Measurements from ENCODE around the gene CDC34.

CDC34 gene

DNA sequence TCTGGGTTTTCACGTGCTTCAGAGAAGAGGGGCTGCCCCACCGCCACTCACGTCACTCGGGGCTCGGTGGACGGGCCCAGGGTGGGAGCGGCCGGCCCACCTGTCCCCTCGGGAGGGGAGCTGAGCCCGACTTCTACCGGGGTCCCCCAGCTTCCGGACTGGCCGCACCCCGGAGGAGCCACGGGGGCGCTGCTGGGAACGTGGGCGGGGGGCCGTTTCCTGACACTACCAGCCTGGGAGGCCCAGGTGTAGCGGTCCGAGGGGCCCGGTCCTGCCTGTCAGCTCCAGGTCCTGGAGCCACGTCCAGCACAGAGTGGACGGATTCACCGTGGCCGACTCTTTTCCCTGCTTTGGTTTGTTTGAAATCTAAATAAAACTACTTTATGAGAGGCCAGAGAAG is 10.1 kb downstream of the CDC34 start:
- no peak overlapping the region for H3K27ac ChIP-seq
- H3K27me3 ChIP-seq: no peaks in the 10 kb centered on the region
- DNase-seq: no peak
- no peaks in the 10 kb centered on the region for H3K9me3 ChIP-seq
- TF ChIP-seq, protein P1, sequence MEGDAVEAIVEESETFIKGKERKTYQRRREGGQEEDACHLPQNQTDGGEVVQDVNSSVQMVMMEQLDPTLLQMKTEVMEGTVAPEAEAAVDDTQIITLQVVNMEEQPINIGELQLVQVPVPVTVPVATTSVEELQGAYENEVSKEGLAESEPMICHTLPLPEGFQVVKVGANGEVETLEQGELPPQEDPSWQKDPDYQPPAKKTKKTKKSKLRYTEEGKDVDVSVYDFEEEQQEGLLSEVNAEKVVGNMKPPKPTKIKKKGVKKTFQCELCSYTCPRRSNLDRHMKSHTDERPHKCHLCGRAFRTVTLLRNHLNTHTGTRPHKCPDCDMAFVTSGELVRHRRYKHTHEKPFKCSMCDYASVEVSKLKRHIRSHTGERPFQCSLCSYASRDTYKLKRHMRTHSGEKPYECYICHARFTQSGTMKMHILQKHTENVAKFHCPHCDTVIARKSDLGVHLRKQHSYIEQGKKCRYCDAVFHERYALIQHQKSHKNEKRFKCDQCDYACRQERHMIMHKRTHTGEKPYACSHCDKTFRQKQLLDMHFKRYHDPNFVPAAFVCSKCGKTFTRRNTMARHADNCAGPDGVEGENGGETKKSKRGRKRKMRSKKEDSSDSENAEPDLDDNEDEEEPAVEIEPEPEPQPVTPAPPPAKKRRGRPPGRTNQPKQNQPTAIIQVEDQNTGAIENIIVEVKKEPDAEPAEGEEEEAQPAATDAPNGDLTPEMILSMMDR (IDR thresholded peaks at IDR 0.05): no peak
- H3K4me3 ChIP-seq: no peak overlapping the region
- intact Hi-C loops (cut with DNase I; ENCODE audit: low total_unique reads): no loop called here
- peaks cover 42 to 58% (median 51%) of the 10 kb centered on the region in 3 donors for H3K36me3 ChIP-seq
- peaks cover 0 to 7% (median 0%) of the 10 kb centered on the region in 4 donors for H3K4me1 ChIP-seq

- Histone ChIP-seq H3K9me3 (no peaks in the 10 kb centered on the region), H3K4me1 (peaks cover 0 to 7% (median 0%) of the 10 kb centered on the region in 4 donors), H3K4me3 (no peak overlapping the region), H3K36me3 (peaks cover 37 to 52% (median 45%) of the 10 kb centered on the region in 3 donors), H3K27me3 (no peaks in the 10 kb centered on the region), H3K27ac (no peak overlapping the region)
- DNase-seq: no peak
- TF ChIP-seq, protein P1 (IDR thresholded peaks at IDR 0.05): no peak
- intact Hi-C loops (cut with DNase I; ENCODE audit: low total_unique reads): no loop called here
These were observed 10.8 kb downstream of the CDC34 start for GRCh38 chr19:542173-542866.

DNA sequence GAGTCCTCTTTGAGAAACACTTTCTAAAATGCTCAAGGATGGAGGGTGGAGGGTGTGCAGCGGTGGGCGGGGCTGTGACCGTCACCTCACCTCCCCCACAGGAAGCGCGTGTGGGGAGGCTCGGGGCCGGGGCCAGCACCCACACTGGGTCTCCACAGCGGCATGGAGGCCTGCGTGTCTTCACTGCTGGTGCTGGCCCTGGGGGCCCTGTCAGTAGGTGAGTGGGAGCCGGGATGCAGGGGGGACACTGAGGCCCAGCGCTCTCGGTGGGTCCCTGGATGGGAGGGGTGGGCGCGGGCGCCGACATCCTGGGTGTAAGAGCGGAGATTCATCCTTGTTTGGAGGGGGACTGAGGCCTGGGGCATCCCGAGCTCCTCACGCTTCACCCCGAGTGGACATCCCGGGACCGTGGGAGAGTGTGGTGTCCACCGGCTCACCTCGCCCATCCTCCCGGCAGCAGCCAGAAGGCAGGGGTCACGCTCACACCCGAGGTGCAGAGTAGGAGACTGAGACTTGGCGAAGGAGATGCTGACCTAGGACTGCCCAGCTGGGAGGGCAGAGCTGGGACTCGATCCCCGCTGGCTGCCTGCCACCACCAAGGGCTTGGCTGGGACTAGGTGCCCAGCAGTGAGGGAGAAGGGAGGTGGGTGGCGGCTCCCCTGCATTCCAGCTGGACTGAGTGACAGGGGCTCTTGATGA is 12.5 kb downstream of the CDC34 start, which contains the start of gene GZMM:
Gene GZMM (plus strand): TSS at position 144 of the 699 bp plus-strand sequence. CDS start 19 bp downstream, at position 163.
- DNase-seq: no peak
- intact Hi-C loops (cut with DNase I; ENCODE audit: low total_unique reads): no loop called here
- H3K4me3 ChIP-seq: no peak within 1 kb of the TSS
- TF ChIP-seq, protein P1 (IDR thresholded peaks at IDR 0.05): no peak
- H3K27ac ChIP-seq: no peak within 1 kb of the TSS
- H3K9me3 ChIP-seq: no peaks in the 10 kb centered on the region
- H3K27me3 ChIP-seq: peaks cover 0 to 11% of the 10 kb centered on the region in 2 donors
- peaks cover 25 to 36% (median 30%) of the 10 kb centered on the region in 3 donors for H3K36me3 ChIP-seq
- H3K4me1 ChIP-seq: peaks cover 0 to 2% (median 0%) of the 10 kb centered on the region in 4 donors

DNA sequence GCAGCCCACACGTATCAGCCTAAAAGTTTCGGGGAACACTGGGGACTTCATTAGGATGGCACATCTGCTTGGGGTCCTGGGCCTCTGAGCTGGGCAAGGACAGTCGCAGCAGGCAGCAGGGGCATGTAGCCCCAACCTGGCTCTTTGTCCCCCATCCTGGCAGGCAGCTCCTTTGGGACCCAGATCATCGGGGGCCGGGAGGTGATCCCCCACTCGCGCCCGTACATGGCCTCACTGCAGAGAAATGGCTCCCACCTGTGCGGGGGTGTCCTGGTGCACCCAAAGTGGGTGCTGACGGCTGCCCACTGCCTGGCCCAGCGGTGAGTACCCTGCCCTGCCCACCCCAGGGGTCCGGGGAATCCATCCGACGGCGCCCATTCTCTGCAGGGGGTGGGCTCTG is 15.6 kb downstream of the CDC34 start:
- Histone ChIP-seq H3K27ac (no peak overlapping the region), H3K4me3 (no peak overlapping the region), H3K27me3 (peaks cover 0 to 14% of the 10 kb centered on the region in 2 donors), H3K9me3 (no peaks in the 10 kb centered on the region), H3K36me3 (peaks cover 6 to 13% (median 8%) of the 10 kb centered on the region in 3 donors), H3K4me1 (peaks cover 0 to 5% (median 0%) of the 10 kb centered on the region in 4 donors)
- intact Hi-C loops (cut with DNase I; ENCODE audit: low total_unique reads): no loop called here
- DNase-seq: no peak
- TF ChIP-seq, protein P1 (IDR thresholded peaks at IDR 0.05): no peak

DNA sequence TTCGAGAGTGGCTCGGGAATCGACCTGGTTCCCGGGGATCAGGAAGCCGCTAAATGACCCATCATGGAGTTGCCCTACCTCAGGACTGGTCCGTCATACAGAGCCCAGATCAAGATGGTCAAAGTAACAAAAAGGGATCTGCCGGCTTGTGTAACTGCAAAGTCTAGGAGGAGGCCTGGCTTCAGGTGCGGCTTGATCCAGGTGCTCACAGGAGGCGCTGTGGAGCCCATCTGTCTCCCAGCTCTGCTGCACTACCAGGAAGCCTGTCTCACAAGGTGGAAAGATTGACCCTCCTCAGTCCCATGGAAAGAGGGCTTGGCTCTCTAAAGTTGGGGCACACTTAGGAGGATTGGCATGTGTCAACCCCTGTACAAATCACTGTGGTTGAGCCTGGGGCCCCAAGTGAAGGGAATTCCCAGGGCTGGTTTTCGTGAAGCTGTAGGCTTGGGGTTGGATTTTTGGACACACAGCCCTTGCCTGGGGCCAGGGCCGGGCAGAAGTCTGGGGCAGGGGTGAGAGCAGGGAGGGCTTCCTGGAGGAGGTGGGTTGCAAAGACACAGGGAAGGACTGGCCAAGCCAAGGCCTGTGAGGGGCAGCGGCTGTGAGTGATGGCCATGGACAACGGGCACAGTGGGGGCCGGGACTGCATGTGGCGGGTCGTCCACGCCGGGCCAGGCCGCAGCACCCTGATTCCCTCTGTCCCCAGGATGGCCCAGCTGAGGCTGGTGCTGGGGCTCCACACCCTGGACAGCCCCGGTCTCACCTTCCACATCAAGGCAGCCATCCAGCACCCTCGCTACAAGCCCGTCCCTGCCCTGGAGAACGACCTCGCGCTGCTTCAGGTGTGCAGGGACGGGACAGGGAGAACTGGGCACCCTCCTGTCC is 16.5 kb downstream of the CDC34 start:
- Histone ChIP-seq H3K4me1 (peaks cover 0 to 5% (median 0%) of the 10 kb centered on the region in 4 donors), H3K36me3 (peaks cover 0 to 4% (median 0%) of the 10 kb centered on the region in 3 donors), H3K4me3 (no peak overlapping the region), H3K27me3 (peaks cover 0 to 14% of the 10 kb centered on the region in 2 donors), H3K9me3 (no peaks in the 10 kb centered on the region), H3K27ac (no peak overlapping the region)
- intact Hi-C loops (cut with DNase I; ENCODE audit: low total_unique reads): no loop called here
- TF ChIP-seq, protein P1 (IDR thresholded peaks at IDR 0.05): no peak
- no peak for DNase-seq

Data from tibial artery (tissue), 4 donors.